ENCODE data around the gene TANGO2.

TANGO2 gene

DNA sequence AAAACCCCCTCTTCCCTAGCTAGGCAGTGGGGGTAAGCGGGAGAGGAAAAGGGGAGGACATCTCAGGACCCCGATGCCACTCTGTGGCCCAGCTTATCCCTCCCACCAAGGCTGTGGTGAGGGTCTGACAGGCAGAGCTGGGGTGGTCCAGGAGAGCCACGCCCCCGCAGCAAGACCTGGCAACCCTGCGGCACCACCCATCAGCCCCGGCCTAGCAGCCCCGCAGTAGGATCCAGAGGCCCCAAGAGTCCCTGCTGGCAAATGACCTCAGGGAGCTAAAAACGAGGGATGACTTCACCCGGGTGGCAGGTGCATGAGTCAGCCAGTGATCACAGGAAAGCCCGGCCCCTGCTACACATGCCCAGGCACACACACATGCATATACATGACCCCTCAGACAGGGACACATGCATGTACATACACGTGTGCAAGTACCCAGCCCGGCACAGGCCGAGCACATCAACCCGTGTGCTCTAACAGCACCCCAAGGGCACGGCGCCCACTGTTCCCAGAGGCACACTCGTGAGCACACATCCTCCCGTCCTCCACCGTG, 36.6 kb upstream of the TANGO2 start:
- DNase-seq: peak; percentile 34

DNA sequence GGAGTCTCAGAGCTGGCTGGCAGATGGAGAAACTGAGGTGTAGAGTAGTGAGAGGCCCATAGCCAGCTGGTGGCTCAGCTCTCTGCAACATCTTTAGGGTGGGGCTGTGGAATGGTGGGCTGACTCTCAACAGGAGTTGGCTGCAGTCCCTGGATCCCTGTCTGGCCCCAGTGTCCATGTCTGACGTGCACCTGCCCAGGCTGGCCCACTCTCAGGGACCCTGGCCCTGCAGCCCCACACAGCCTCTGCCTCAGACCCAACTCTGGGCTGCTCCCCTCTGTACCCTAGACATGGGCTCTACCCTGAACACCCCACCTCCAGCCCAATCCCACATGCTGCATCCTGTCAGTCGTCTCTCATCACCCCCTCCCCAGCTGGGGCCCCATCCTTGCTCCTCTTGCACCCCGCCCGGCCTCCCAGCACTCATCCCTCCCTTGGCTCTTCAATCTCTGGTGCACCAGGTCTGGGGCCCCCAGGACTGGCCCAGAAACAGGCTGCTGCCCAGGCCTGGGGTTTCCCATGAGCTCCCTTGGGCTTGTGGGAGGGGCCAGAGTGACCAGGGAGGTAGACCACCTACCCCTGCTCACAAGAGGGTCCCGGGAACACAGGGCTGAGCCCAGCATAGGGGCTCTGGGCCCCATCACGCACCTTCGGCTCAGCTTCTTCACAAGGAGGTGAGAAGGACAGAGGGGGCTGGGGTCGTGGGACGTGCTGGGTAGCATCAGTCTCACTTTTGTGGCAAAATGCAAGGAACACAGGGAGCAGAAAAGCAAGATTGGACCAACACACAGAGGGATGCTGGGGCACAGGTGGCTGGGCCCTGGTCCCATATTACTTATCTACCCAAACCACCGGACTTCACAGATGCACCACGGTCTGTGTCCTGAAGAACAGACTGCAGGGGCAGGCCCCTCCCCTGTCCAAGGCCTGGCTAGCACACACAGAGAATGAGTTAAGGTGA, 35.8 kb upstream of the TANGO2 start:
- DNase-seq: no peak

DNA sequence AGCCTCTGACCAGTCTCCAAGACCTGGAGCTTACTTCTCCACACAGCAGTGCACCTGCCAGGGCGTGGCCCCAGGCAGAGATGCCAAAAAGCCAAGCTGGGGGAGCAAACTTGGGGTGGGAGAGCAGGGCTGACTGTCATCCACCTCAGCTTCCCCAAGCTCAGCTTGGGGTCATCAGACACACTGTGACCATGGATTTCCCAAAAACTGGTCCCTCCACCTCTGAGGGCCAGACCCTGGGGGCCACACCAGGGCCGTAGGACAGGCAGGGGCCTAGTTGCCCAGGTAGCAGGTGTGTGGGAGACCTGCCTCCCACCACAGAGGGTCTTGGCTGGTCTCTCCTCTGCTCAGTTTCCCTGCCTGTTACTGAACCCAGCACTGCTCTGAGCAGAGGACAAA, 34.9 kb upstream of the TANGO2 start:
- DNase-seq: no peak

DNA sequence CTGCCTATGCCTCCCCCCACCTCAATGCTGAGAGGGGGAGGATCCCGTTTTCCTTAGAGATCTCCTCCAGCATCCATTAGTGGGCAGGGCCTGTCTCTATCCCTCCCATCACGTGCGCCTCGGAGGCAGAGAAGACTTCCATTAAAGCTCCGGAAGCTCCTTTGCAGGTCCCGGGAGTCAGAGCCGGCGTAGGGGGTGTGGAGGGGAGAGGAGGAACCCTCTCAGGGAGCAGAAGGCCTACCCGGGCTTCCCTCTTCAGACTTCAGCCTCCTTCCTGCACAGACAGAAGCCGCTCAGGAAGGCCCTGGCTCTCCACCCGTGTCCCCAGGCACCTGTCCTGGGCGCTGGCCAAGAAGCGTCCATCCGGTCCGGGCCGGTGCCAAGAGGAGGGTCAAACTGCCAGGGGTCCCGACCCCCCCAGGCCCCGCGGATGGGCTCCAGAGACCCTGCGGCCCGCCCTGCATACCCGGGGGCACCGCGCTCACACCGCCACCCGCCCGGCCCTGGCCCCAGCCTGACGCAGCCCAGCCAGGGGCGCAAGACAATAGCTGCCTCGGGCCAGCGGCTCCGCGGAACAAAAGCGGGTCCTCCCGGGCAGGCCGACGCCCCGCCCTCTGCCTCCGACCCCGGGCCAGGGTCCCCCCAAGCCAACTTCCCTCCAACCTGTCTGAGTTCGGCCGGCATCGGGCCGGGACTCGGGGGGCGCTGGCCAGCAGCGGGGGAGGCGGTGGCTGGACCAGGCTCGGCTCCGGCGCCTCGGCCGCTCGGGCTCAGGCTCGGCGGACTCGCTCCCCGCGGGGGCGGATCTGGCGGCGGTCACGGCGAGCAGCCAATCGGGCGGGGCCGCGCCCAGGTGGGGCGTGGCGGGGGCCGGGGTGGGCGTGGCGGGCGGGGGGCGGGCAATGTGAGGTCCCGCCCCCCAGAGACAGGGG, 34.2 kb upstream of the TANGO2 start:
- DNase-seq: peak; percentile 72

DNA sequence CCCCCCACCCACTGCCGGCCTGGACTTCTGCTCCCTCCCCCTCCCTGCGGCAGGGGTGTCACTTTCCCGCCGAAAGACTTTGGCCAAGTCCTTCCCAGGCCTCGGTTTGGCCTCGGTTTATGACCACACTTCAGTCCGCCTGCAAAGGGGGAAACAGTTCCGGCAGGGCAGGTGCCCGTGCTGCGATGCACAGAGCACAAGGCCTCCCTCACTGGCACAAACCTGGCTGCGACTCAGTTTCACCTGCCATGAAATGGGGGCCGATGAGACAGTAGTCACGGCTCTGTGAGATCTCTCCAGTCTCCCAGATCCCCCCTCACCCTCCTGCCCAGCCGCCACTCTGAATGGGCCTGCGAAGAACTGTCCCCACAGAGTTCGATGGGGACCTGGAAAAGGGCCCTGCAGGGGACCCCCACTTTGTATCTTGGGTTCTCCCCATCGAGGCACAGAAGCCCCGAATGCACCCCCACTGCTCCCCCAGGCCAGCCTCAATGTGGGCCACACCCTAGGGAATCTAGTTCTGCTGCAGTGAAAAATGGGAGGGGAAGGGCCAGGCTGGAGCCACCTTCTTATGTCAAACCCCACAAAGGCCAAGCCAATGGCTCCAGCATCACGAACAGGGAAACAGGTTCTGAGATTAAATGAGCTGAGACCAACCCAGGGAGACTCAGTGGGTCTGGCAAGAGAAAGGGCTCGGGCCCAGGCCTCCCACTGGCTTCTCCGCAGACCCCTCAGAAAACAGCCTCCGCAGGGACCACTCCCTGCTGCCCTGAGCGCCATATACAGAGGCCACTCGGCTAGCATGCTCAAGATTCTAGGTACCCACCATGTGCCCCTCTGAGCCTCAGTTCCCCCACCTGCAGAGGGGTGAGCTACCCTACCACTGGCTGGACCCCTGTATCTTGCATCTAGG, 33.3 kb upstream of the TANGO2 start:
- DNase-seq: no peak

DNA sequence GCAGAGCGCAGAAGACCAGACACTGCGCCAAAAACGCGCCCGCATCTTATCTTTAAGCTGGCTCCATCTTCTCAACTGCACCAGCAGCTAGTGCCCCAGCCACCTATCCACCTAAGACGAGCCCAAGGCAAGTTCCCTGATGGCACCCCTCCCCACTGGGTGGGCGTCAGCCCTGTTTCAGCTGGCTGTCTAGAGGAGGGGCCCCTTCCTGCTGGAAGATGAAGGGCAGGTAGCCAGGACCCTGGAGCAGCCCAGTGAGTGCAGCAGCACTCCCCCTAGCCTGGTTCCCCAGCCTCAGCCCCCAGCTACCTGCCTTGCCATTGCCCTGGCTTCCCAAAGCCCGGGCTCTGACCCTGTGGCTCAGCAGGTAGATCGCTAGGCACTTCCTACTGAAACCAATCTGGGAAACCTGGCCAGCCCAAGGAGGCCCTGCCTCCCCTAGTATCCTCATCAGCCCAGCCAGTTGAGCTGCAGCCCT, 32.5 kb upstream of the TANGO2 start:
- no peak for DNase-seq

DNA sequence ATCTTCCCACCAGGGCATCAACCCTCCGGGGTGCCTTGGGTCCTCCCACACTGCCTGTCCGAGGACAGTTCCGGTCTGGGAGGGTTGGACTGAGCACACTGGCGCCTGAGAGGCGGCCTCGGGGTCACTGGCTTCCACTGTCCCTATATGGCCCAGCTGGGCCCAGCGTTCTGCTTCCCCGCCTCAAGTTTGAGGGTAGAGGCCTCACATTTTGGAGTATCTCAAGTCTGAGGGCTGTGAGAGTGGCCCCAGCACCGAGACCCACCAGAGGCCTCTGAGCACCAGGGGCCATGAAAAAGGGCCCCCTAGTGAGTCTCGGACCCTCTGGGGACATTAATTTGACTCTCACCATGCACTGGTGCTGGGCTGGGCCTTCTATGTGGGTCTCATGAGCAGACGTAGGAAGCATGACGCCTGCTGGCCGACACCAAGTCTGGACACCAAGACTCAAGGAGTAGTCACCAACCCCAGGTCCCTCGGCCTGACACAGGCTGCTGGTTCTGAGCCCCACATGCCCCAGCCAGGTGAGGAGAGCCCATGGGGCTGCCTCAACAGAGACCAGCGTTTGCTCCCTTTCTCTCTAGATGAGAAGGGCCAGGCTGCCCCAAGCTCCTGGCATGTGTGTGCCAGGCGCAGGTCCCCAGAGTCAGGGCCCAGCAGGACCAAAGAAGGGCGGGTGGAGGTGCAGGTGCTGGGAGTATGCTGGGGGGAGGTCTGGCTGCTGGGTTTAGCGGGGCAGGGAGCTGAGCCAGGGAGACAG, 31.8 kb upstream of the TANGO2 start:
- DNase-seq: no peak

DNA sequence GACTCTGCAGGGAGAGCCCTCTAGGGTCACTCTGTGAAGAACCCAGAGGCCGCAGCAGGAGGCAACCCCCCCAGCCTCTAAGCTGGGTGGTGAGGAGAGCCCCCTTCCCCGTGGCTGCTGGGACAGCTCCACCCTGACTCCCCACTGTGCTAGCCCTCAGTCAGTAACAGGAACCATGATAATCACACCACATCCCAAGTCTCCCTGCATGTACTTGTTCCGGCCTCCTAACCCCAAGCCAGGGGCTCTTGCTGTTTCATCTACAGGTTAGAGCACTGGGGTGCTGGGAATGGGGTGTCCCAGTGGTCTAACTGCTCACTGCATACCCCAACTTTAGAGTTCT, 31.2 kb upstream of the TANGO2 start:
- DNase-seq: no peak

DNA sequence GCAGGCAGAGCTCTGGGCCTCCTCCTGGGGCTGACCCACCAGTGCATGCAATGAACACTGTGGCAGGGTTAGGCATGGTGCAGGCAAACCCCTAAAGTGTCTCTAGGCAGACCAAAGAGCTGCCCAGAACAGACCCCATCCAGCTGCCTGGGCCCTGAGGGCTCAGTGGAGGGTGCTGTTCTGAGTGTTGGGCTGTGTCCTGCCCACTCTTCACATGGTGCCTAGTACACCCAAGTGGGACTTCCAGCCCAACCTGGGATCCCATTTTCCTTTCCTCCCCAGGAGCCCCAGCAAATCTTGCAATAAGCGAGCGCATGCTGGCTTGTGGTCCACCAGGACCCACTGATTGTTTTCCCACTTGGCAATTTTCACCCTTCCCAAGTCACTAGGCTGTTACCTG, 30.7 kb upstream of the TANGO2 start:
- DNase-seq: no peak

DNA sequence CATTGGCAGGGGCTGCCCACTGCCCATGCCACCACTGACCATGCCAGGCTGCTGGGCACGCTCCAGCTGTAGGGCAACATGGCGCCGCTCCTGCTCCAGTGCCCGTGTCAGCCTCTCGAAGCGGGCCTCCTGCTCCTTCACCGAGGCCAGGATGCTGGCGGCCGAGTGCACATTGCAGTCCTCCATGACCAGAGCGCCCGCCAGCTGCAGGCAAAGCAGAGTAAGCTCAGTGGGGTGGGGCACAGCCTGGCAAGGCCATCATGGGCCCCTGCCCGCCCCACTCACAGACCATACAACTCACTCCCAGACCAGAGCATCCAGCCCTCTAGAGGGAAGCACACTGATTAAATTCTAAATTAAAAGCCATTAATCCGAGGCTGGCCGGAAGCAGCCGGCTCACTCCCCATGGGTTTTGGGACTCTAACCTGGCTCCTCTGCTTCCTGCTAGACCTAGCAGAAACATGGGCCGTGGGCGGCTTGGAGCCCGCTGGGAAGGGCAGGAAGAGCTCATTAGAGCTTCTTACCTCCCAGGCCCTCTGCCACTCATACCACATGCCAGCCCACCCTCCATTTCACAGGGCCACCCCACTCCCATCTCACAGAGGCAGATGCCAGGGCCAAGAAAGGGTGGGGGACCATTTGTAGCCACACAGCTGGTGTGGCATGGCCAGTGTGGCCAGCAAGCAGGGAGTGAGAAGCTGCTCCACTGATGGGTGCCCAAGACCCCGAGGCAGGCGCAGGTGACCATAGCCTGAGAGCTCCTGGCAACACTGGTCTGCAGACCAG, 30.1 kb upstream of the TANGO2 start:
- DNase-seq: no peak

DNA sequence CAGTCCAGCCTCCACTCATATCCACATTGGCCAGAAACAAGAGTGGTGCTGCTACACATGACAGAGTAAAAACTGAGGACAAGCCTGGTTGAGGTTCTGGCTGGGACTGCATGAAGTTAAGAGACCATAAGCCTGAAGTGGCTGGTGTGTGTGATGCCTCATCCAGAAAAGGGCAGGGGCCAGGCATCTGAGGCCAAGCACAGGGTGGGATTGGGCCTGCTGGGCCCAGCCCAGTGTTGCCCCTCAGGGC, 29.6 kb upstream of the TANGO2 start:
- no peak for DNase-seq

DNA sequence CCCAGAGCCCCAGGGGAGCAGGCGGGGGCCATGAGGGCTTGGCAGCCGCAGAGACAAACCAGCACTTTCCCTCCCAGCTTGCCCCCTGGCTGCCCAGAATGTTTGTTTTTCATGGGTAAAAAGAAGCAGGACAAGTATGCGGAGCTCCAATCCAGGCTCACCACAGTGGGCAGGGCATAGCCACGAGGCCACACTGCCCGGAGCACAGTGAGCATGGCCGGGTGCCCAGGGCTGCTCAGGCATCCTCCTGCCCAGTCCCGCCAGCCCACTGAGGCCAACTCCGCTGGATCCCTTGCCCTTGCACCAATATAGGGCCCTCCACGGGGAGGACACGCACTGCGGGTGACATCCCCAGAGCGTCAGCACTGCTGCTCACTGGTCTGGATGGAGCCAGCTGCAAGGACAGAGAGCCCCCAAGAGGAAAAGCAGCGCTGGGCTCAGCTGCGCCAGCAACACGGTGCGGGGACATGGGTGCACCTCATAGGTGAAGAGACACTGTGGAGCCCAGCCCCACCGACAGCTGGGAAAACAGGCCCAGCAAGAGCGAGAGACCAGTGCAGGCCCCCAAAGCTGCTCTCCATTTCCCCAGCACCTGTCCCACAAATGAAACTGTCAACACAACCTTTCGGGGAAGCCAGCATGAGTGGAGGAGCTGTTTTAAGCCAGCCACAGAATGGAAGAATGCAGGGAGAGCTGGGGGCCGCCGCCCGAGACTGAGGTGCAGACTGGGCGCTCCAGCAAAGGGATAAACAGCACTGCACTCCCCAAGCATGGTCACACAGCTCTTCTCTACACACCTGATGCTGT, 29.1 kb upstream of the TANGO2 start:
- no peak for DNase-seq

DNA sequence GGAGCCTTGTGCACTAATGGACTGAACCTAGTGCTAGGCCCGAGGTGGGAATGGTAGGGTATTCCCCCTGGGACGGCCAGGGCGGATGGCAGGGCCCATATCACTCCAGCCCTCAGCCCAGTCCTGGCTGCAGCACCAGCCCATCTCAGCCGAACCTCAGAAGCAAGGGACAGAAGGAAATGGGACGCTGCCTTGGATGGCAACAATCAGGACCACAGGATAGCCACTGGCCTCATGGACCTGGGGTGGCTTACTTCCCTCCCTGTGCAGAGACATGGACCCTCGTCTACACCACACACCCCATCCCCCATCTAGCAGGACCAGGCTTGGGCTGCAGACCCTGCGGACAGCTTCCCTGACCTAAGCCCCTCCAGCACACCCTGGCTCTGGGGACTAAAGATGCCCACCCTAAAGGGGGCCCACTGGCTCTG, 28.4 kb upstream of the TANGO2 start:
- DNase-seq: no peak

DNA sequence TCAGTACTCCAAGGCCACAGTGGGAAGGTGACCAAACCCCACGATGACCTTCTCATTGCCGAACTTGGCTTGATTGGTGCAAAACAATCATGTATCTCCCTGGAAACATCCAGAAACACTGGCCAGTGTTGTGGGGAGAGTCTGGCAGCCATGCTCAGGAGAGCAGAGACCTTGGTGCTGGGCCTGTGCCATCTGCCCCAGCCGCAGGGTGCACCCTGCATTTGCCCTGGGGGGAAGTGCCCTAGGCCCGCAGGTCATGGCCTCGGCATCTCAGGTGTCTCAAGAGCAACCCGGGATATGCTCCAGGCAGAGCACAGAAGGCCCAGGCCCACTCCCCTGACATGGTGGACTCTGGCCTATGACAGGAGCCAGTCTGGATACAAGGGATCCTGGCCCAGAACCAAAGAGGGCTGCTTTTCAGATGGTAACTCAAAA, 28.0 kb upstream of the TANGO2 start:
- no peak for DNase-seq

DNA sequence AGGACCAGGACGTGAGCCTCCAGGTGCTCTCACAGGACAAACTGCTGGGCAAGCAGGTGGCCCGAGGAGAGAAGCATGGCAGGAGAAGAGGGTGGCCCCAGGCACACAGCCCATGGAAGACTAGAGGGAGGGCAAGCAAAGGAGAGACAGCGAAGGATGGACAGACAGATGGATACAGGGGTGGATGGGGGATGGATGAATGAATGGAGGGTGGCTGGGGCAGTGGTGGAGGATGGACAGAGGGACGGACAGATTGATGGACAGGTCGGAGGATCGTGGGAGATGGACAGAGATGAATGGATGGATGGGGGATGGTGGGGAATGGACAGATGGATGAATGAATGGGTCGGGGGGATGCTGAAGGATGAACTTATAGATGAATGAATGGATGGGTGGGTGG, 27.0 kb upstream of the TANGO2 start:
- DNase-seq: no peak

DNA sequence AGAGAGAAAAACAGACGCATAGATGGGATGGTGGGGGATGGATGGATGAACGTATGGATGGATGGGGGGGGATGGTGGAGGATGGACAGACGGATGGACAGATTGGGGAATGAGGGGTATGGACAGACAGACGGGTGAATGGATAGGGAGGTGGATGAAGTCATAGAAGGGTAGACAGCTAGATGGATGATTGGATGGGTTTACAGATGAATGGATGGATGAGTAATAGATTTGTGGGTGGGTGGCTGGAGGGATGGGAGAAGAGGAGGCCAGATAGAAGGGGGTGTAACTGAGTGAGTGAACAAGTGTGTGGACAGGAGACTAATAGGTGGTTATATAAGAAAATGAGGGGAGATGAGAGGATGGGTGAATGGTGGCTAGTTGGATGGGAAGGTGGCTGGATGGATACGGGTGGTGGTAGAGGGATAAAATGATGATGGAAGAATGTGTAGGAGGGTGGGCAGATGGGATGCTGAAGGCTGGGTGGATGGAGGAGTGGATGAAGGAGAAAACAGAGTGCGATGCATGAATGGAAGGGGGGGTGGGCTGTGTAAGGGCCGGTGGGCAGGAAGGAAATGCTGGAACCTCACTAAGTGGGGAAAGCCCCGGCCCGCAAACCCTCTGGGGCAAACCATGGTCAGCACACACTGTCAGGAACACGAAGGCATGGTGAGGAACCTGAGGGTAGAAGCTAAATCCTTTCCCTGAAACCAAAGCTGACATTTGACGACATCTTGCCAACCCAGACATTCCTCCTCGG, 25.9 kb upstream of the TANGO2 start:
- no peak for DNase-seq

DNA sequence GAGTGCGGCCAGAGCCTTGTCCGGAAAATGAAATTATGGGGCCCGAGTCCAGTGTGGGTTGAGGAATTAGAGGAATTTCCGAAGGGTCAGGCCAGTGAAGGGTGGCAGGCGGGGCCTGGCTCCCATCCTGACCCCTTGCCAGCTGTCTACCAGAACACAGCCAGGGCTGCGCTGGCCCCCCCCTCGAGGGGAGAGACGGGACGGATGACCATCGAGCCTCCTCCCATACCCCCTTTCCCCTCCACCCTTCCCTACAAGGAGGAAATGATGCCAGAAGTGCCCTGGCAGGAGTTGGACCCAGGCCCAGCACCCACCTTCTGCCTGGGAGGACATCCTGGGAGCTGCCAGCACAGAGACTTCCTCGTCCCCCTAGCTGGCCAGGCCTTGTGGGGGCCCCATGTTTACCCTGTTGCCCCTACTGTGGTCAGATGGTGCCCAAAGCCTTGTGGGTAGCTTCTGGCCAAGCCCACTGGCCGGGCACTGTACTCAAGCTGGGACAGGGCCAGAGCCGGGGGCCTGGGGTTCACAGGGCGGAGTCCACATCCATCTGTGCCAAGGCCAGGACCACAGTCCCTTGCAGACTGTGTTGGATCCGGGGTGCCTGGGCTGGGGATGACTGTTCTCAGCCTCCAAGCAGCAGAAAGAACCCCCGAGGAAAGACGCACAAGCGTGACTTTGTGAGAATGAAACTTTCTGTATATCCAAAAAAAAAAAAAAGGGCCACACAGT, 25.1 kb upstream of the TANGO2 start:
- DNase-seq: no peak

DNA sequence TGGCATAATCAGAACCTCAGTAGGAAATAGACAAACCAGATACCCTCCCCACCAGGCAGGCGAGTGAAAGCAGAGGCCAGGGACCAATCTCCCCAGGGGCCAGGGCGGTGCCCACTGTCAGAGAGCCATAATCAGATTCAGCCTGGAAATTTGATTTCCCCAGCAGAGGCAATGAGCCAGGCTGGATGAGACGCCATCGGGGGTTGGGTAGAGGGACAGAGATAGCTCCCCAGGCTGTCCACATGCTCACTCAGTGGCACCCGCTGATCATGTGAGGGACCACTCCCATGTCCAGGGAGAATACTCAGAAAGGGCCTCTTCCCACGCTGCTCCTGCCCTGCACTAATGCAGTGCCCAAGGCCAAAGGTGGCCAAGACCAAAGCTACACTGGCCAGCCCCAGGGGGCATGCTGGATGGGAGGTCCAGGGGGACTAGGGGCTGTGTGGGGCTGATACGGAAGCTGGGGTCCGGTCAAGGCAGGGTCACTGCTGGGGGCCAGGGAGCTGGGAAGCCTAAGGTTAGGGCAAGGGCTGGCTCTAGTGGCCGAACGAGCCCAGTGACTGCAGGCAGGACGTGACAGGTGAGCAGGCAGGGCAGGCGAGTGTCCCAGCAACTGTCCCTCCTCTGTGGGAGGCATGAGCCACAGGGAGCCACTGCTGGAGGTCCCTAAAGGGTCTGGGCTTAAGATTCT, 24.1 kb upstream of the TANGO2 start:
- DNase-seq: no peak

All from NCI-H2171 (cell line).